DMS79 treated with DMSO at 0.1 percent for 48 hours (cell line): Measurements from ENCODE around the gene JAML.

Experiments
- DNase-seq: peaks from one replicate; lab custom pipeline; 2025; lab: John Stamatoyannopoulos, UW

Gene JAML

DNA sequence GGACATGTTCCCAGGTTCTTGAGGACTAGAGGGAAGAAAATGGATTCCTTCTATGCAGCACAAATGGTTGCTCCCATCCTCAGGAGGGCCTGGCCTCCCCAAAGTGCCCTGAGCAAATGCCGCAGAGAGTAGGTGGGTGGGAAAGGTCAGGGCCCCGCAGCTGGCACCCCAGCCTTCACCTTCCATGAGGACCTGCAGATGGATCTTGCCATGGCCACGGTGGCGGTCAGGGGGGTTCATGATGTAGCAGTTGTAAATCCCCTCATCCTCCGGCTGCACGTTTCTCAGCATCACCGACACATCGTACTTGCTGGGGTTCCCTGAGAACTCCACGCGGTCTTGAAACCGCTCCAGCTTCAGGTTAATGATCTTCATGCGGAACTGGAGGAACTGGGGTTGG lies 56.9 kb downstream of the JAML start:
- no peak for DNase-seq

DNA sequence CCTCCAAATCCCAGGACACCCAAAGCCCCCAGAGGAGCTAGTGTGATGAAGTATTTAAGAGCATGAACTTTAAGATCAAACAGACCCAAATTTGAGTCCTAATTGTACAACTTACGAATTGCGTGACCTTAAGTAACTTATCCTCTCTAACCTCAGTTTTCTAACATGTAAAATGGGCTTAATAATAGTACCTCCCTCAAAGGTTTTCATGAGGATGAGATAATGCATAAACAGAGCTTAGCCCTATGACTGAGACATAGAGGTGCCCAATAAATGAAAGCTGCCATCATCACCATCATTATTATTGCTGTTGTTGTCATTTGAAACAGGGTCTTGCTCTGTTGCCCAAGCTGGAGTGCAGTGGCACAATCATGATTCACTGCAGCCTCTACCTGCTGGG lies 57.6 kb downstream of the JAML start:
- no peak for DNase-seq

DNA sequence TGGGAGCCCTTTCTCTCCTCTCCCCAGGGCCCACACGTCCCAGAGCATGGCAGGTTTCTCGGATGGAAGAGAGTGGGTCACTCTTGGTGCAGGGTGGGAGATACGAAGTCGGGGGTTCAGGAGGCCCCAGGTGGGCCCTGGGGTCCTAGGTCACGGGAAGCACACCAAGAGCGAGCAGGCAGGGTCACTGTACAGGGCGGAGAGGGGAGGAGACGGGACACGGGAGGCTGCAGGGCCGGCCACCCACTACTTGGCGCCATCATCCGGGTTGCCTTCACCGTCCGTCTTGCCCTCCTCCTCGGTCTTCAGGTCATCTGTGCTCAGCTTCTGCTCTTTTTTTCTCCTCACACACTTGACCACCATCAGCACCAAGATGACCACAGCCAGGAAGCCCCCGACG lies 58.2 kb downstream of the JAML start:
- DNase-seq, result no peak

DNA sequence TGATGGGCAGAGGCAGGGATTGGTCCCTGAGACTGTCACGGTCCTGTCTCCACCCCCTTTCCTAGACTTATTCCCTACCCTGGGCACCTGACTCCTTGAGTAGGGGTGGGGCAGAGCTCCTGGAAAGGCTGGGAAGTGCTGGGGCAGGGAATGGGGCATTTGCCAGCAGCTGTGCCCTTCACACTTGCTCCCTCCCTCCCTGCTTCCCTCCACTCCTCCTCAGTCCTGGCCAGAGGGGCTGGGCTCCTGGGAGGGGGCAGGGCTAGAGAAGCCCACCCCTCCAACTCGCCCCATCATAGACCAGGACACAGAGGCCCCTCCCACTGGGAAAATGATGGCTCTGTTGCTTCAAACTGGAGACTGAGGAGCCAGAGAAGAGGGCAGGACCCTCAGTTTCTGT lies 59.9 kb downstream of the JAML start:
- no peak for DNase-seq

DNA sequence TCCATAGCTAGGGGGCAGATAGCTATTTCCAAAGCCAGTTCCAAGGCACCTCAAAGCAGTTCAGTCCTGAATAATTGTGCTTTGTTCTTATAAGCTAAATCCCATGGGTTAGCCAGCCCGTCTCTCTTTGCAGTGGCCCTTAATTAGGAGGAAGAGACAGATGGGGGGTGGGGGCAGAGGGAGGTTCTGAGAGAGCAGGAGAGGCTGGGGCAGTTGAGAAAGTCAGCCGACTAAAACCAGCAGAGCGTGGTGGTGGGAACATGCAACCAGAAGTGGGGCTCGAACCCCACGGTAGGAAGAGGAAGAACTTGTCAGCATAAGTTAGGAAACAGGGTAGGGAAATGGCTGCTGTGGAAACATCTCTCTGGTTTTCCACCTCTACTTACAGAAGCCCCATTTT lies 61.3 kb downstream of the JAML start:
- no peak for DNase-seq

DNA sequence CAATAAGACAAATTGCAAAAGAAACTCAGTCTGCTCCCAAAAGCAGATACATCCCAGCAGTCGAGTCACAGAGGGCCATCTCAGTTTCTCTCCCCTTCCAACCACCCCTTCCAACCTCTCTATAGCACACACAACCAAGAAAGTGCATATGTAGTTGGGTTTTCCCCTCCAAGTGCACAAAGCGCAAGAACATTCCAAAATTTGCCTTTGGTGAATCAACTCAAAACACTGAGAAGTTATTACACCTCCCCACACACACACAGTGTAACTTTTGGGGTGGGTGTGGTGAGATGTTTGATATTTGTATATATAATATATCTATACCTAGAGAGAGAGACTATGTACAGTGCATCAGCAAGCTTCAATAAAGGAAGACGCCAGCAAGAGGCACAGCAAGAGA lies 62.0 kb downstream of the JAML start:
- no peak for DNase-seq

DNA sequence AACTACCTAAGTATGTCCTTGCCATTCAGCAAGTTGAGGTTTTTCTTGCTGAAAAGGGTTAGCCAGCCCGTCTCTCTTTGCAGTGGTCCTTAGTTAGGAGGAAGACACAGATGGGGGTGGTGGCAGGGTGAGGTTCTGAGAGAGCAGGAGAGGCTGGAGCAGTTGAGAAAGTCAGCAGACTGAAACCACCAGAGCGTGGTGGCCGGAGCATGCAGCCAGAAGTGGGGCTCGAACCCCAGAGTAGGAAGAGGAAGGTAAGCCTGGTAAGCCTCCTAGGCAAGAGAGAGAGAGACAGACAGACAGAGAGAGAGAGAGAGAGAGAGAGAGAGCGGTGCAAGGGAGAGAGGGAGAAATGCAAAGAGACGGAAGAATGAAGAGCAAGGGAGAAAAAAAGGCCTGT lies 63.0 kb downstream of the JAML start:
- DNase-seq, result no peak

DNA sequence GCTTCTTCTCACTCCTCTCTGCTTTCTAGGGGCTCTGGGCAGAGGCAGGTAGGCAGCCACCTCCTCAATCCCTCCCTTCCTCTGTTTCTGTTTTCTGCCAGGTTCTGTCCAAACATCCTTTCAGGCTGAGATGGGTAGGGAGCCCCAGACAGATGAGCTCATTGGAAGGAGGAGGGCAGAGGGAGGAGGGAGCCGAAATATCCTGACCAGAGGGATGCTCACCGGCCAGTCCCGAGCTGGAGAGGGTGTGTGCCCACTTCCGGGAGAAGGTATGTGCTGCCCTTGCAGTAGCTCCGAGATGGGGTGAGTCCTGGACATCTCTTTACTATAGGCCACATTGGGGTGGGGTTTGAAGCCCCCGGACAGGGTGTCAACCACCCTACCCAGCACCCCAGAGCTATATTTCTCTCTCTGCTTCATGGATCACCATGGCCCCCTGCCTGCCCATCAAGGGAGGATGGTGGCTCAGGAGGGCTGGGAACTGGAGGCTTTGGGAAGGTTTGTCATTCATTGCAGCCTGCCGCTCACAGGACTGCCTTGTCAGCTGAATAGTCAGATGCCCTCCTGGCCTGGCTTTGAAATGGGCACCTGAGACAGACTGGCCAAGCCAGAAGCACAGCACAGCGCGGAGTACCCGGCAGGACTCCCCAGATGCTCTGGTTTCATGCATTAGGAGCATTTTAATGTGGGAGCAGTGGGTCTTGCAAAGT lies 67.5 kb downstream of the JAML start:
- DNase-seq, result no peak

DNA sequence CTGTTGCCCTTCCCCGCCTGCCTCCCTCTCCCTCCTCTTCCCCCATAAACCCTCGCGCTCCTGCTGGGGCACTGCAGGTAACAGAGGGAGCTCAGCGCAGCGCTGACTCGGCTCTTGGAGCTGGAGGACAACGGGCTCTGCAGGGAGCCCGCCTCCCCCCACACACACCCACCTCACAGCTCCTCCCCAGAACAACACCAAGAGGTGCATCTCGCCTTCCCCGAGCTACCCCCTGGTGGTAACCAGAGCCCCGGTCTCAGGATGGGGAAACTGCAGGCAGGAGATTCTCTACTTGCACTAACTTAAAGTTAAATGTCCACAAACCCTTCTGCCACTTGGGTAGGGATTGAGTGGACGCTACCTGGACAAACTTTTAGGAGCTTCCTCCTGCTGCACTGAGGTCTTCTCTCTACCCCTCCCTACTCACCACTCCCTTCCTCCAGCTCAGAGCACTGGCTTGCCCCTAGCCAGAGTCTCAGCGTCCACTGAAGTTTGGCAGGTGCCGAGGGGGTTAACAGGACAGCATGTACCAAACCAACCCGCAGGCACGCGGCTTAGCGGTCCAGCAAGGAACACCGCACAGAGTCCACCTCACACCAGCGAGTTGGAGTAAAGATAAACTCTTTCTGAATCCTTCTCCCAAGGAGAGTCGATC lies 68.2 kb downstream of the JAML start:
- no peak for DNase-seq

DNA sequence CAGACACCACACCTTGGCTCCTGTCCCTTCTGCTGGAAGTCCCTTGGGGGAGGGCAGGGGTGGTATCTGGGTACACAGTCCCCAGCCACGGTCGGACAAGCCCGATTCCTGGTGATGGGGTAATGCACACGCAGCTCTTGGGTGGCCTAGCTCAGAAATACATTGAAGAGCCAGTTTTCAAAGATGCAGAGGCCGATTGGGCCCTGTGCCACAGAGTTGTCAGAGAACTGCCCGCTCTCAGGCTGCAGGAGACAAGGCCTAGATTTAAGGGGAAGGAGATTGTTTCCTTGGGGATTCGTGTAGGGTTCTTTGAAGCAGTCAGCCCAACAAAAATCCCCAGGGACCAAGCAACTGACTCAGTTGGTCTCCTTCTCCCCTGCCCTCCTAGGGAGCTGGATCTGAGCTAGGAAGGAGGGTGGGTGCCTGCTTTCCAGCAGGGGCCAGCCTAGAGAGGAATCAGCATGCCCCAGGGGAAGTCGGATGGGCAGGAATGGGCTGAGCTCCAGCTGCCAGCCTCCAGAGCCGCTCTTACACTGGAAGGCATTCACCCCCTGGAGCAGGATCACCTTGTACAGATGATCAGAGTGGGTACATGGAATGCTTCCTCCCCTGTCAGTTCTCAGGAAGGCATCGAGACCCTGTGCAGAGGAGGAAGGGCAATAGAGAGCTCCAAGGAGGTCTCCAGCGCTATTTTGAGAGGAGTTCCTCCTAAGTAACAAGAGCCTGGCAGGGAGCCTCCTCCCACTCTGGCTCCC lies 68.9 kb downstream of the JAML start:
- DNase-seq, result peak; percentile 58

DNA sequence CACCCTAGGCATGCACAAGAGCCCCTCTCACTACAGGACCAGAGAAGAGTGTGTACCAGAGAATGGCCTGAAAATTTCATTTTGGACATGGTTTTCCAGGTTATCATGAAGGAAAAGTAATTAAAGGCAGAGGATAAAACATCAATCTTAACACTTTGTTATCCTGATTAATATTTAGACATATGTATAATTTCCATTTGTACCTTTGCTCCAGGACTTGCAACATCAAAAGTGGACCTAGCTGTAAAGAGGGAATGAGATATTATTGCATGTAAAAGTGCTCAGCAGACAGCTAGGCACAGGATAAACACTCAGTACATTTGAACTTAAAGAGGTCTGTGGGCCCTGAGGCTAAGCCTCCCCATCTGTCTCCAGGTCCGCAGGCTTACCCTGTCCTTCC lies 70.2 kb downstream of the JAML start:
- DNase-seq, result no peak

DNA sequence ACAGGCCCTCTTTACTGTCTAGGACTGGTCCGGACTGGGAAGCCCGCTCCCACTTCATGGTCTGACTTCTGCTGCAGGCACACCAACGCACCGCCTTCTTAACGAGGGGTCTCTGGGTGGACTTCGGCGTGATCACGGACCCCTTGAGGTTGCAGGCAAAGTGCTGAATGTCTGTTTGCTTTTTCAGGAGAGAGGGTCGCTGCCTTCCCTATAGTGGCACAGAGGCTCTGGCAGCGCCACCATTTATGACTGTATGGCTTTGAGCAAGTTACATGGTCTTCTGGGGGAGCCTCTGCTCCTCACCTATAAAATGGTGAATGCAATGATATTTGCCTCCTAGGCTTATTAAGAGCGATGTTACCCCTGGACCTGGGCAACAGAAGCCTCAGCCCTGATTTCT lies 70.8 kb downstream of the JAML start:
- no peak for DNase-seq

DNA sequence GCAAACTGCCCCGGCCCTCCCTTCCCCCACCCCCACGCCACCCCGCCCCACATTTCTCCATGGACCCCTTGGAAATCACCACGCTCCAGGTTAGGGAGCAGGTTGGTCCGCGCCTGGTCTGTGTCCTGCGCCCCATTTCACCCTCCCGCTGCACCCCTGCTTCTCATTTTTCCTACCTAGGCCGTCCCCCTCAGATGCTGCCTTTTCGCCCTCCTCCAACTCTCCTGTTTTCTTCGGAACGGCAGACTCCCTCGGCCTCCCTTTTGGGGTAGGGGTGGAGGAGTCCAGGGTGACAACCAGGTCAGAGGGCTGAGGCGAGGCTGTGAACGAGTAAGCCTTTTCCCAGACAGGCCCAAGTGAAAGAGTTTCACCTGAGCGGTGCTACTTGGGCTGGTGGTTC lies 71.3 kb downstream of the JAML start:
- no peak for DNase-seq

DNA sequence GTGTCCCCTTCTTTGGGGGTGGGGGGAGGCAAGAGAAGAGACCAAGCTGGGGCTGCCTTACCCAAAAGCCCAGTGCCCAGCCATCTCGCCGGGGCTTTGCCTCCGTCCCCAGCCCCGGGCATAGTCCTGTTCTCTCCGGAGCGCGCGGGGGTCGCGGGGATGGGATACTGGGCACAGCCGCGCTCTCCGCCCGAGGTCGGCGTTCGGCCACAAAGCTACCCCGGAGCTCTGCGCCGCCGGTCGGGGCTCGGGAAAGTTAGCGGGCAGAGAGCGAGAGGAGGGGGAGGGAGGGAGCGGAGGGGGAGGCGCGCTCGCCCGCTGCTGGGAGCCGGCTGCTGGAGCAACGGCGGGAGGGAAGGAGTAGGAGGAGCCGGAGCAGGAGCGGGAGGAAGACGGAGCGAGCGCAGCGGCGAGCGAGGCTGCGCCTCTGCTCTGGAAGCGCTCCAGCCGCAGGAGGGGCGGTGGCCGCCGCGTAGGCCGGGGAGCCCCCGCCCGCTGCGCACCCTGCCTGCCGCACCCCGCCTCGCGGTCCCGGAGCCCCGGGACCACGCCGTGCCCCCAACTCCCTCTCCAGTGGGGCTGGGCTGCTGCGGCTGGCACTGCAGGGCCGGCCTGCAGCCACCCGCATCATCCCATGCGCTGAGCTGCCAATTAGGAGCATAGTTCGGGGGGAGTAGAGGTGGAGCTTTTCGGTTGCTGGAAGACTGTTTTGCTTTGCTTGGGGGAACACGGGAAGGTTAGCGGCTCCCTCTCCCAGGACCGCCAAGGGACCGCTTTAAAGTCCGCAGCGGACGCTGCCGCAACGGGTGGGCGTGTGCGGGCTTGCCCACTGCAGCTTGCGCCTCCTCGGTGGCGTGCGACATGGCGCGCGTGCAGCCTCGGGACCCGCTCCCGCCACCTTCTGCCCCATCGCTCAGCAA lies 72.0 kb downstream of the JAML start, which contains the start of gene SCN4B:
SCN4B (minus strand) TSS at position 272 of the 920 bp plus-strand sequence; CDS start at position 122, 150 bp downstream.
- DNase-seq, result peak; percentile 82

DNA sequence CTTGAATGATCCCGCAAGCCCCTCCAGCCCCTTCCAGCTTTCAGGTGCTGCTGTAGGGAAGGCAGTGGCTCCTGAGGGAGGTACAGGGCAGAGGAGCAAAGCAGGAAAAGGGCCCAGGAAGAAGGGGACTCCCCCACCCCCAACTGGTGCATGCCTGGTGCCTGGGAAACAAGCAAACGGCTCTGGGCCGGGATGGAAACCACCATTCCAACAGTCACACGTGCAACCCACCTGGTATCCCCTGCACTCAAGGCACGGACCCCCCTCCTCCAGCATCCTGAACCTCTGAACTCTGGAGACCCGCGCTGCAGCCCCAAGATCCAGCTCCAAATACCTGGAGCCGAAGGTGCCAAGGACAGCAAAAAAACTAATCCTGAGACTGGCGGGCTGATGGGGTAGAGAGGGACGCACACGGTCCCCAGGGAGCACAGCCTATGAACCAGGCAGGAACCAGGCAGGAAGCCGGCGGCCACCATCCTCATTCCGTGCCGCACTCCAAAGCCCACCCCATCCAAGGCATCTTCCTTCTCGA lies 72.7 kb downstream of the JAML start:
- peak; percentile 50 for DNase-seq

DNA sequence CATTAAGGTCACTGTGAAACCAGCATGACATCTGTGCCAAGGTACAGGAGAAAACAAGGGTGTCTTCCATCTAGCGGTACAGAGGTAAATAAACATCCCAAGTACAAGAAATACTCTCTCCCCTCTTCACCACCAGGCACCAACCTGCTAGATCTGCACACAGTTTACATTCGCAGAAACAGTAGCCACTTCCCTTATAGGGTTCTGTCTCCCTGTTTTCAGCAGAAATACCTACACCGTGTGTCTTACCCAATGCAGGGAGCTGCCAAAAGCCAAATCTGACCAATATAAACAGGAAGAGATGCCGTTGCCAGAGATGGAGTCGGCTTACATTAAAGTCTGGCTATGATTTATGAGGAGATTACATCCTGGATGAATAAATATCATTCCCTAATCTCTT lies 73.4 kb downstream of the JAML start:
- no peak for DNase-seq

DNA sequence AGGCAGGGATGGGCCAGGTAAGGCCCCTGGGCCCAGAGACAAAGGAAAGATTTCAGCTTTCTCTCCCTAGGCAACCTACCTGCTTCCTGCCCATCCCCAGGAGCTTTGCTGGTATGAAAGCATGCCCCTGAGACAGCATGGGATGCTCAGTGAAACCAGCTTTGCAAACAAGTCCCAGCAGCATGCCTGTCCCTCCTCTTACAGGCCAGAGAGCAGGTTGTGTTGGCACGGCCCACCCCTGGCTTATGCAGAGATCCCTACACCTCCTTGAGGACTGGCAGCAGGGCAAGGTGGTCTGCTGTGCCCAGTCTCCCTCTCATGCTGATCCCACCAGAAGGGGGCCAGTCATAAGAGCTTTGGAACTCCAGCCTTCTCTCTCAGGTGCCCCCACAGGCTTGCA lies 75.3 kb downstream of the JAML start:
- no peak for DNase-seq

DNA sequence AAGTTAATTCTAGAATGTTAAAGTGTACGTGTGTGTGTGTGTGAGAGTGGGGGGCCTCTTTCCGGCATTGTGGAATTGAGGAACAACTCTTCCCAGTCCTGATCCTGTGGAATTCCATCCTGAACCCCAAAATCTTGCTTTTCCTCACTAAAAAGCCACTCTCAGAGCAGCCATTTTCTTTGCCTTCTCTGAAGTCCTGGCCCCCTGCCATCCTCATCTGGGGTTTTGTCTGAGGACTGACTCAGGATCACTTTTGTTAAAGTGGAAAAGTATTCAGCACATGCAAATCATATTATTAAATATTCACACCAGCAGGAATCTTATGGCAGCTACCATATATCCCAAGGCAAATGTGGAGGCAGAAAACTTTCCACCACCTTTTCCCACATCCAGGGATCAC lies 76.0 kb downstream of the JAML start:
- peak; percentile 10 for DNase-seq

DNA sequence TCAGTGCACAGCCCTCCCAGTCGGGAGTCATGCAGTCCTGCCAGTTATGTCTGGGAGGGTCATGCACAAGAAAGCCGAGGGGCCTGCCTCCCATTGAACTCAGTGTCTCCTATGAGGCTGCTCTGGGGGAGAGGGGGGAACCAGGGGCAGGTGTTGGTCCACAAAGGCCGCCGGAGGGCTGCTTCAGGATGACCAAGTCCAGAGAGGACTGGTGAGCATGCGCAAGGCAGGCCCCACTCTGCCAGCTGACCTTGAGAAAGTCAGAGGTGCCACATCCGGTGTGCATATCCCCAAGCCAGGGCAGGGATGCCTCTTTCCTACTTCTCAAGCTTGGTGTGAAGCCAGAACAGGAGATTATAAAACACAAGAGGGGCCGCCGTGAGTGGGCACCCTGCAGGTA lies 76.6 kb downstream of the JAML start:
- DNase-seq, result no peak

DNA sequence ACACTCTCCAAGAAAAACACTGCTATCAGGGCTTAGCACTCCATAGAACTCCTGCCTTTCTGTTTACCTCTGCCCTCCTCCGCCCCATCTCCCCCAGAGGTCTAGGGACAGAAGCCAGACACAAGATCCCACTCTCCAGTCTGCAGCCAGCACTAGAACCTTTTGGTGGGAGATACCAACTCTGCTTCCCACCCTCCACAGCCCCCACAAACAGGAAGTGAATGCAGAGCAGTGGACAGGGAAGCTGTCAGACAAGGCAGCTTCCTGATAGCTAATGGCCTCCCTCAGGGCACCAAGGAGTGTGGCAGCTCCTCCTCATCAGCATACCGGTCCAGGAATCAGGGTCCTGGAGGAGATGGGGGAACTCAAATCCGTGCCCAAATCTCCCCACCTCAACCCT lies 77.3 kb downstream of the JAML start:
- no peak for DNase-seq

DNA sequence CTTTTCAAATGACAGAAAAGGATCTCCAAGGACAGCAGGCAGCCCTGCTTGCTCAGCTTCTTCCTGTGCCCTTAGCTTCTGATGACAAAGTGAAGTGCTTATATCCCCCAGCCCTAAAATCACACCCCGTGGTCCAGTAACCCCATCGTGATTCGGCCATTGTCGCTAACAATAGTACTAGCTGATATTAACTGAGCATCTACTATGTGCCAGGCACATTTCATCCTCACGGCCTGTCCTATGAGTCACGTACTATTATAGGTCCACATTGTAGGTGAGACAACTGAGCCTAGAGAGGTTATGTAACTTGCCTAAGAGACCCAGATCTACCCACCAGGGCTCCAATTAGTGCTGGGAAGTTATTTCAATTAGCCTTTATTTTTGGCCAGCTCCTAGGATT lies 78.3 kb downstream of the JAML start:
- DNase-seq, result no peak
